Measurements from ENCODE around the gene SFXN5.

Gene SFXN5

DNA sequence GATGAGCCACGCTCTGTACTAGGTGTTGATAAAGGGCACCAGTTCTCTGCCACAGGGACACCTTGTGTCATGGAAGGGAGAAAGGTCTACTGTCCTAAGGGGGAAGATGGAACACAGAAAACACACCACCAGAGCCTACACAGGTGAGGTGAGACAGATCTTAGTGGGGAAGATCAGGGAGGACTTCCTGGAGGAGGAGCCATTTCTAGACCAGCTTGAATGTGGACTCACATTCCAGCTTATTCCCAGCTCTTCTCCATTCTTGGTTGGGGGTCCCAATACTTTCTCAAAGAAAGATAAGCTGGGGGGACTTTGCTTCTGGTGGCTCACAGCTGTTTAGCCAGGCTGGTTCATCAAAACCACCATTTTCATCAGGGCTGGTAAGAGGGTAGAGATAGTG lies 118.0 kb downstream of the SFXN5 start:
- no peak for DNase-seq

DNA sequence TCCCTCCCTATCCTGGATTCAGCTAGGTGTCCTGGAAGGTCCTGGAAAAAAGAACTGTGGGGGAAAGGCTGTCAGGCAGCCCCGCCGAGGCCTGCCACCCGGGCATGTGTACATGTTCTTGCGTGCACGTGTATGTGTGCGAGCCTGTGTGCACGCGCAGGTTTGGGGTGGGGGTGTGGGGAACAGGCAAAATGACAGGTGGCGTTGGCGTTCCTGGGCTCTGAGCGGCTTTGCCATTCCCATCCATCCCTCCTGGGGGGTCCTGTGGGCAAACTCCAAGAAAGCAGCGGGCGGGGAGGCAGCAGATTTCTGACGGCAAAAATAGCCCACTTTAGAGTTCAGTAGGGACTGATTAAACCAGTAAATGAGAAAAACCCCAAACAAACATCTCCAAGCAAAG lies 118.6 kb downstream of the SFXN5 start:
- DNase-seq = no peak

DNA sequence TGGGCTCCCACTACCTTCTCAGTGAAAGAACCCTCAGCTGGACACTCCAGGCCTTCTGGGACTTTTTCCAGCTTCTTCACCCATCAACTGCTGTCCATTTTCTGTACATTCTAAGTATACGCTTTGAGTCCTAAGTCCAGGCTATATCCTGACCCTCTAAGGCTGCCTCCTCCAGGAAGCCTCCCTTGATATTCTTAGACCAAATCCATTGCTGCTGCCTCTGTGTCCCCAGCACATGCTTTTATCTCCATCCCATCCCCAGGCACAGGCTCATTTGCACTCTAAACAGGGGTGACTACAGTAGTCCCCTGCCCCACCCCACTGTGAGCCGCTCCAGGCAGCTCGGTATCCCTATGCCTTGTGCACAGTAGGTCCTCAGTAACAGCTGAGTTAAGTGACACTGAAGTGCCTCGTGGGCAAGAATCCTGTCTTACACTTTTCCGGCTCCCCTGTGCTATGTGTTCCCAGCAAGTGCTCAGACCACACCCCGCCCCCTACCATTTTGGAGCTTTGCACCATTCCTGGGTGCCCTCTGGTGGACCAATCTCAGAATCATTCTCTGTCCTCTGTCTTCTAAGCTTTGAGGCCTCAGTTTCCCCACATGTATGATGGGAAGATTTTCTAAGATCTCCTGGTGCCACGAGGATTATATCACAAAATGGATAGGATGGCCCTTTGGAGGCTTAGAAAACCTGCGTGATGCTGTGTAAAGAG lies 119.2 kb downstream of the SFXN5 start:
- DNase-seq = no peak

DNA sequence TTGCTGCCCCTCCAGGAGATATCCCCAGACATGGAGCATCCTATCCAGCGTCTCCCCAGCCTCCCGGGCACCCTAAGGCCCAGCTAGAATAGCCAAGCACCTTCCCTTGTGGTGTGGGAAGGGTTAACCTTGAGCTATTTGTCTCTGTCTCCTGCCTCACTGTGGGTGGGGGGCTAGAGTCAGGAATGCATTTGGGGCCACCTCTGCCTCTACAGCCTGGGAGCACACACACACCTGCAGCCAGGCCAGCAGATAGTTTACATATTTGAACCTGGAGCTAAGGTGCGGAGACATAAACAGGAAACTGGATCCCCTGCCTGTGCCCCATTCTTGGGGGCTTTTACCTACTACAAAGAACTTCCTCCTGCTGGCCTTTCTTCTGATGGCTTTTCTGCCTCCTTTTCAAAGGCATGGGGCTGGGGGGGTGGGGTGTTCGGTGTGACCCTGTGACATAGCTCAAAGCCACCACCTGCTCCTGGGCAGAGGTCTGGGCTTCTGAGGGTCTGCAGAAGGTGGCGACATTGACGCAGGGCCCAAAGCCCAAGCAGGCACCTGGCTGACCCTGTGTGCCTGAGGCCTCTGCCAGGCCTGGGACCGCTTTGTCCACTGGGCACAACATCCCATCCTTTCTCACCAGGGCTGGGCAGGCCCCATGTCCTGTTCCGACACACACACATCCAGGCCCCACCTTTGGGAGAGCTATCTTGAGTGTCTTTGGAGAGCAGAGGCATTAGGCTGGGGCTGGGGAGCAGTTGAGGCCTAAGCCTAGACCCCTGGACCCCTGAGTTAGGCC lies 120.0 kb downstream of the SFXN5 start:
- DNase-seq = no peak

DNA sequence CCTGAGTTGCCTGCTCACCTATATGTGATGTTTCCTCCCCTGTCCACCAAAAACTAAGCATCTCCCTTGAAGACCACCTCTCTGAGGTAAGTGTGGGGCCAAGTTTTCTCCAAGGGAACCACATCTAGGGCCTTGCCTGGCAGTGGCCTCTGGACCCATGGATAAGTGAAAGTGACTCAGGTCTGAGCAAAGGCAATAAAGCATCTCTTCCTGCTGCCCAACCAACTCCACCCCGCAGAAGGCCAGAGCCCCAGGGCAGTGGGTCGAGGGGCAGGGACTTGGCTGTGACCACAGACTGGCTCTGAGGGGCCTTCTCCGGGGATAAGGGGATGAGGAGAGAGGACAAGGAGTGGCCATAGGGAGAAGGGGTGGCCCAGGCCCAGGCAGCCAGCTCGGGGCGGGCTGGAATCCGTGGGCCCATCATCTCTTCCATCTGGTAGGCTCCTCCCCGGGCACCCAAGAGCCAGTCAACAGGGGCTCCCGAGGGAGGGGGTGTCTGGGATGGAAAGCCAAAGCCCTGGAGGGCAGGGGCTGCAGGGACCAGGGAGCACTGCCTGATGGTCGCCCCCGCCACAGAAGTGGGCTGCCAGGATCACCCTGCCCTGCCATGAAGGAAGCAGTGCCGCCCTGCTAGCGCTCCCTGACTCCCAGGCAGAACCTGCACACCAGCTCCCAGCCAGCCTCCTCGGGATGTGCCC lies 120.8 kb downstream of the SFXN5 start:
- DNase-seq = no peak

DNA sequence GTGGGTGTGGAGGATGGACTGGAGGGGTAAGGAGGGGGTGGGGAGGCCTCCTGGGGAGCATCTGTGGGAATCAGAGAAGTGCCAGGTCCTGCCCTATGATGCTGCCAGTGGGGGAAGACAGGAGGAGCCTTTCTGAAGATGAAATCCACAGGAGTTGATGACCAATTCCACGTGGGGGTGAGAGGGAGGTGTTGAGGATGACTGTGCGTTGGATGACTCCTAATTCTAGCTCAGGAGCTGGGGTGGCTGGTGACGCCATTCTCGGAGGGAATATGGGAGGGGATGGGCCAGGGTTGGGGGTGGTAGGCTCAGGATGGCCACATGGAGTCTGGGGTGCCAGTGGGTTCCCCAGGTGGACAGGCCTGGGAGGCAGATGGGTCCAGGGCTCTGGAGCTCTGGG lies 121.9 kb downstream of the SFXN5 start:
- DNase-seq = no peak

DNA sequence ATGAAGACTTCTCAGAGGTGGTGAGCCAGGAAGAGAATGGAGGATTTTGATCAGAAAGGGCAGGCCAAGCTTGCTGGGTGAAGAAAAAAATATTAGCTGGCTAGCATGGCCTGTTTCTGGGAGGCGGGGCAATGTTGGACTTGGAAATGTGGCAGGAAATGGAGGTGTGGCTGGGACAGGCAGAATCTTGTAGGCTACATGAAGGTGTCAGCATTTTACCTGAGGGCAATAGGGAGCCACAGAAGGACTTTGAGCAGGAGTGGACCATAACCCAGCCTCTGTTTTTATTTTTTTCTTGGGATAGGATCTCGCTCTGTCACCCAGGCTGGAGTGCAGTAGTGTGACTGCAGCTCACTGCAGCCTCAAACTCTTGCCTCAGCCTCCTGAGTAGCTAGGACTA lies 122.5 kb downstream of the SFXN5 start:
- DNase-seq = no peak

DNA sequence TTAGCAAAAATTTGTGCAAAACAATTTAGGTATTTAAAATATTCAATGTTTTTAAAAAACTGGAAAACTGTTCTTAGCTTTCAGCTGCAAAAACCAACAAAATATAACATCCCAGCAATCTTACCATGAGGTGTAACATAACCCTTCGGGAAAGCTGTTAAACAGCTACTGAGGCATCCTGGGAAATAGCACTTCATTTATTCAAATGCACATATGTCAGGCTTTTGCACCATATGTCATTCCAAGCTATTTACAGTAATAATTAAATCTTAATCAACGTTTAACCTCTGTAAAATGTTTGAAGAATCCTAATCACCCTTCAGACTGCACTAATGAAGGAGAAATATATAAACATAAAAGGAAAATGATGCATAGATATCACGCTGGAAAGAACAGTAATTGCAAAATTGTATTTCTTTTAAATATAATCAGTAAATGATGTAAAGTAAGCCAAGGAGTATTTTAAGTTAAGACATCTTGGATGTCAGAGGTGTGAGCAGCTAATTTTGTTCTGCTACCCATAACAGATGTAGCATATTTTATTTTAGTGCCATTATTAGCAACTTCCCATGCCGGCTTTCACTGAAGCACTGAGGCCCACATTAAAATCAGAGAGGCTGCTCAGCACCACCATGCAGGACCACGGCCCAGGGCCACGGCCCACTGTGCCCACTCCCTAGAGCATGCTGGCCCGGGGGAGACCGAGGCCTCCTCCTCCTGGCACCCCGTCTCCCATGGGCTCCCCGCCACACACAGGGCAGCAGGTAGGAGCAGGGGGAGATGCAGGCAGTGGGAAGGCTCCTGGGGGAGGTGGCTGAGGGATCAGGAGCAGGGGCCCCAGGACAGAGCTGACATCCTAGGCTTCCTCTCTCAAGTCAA lies 123.3 kb downstream of the SFXN5 start:
- no peak for DNase-seq

DNA sequence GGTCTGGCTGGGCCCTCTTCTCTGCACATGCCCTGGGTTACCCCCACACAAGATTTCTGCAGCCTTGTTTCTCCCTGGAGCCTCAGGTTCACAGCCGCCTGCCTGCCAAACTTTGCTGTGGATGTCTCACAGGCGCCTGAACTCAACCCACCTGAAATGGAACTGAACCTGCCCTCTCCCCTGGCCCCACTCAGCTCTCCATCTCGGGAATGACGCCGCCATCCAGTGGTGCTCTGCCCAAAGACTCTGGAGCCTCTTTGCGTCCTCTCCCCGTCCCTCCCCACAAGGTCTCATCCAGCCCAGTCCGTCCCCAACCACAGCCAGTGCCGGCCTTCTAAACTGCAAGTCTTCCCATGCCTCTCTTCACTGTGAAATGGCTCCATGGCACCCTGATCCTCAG lies 125.0 kb downstream of the SFXN5 start:
- no peak for DNase-seq

DNA sequence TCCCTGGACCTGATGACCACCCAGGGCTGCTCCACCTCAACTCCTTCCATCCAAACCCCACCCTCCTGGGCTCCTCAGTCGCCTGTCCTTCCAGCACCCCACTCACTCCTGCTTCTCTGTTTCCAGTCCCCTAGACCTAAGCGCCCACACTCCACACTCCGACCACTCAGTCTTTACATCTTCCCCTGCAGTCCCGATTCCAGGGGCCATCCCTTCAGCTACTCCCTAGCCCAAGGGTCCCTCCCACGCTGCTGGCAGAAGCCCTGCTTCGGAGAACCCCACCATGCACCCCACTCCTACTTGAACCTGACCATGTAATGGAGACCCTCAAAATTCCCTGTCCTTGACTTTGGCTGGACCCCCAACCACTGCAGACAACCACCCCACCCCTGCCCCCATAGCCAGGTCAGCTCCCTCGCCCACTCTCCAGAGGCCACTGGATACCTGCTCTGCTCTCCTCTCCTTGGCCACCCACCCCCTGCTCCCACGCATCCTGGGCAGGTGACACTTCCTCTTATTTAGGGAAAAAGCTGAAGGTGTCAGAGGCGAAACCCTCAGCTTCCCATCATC lies 126.0 kb downstream of the SFXN5 start:
- no peak for DNase-seq

DNA sequence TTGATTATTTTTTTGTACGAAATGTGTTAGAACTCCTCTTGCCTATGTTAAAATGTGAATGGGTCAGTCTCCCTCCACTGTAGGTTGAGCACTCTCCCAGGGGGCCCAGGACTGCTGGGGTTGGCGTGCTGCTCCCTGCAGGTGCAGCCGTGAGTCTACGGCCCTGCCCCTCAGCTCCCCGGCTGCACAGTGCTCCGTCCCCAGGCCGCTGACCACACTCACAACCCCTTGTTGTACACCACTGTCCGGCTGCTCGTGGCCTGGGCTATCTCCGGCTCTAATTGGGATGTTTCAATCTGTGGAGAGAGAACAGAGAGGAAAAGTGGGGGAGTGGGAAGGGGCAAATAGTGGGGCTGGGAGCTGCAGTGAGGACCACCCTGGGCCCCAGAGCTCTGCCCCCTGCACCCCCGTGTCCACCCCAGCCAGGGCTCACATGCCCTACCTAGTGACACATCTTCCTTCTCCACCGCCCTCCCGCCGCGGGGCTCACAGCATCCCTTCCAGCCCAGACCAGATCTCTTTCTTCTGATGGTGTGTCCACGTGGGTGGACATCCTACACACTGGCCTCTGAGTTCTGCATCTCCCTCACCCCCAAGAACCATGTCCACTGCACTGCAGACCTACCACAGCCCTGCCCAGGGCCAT lies 126.6 kb downstream of the SFXN5 start:
- no peak for DNase-seq

DNA sequence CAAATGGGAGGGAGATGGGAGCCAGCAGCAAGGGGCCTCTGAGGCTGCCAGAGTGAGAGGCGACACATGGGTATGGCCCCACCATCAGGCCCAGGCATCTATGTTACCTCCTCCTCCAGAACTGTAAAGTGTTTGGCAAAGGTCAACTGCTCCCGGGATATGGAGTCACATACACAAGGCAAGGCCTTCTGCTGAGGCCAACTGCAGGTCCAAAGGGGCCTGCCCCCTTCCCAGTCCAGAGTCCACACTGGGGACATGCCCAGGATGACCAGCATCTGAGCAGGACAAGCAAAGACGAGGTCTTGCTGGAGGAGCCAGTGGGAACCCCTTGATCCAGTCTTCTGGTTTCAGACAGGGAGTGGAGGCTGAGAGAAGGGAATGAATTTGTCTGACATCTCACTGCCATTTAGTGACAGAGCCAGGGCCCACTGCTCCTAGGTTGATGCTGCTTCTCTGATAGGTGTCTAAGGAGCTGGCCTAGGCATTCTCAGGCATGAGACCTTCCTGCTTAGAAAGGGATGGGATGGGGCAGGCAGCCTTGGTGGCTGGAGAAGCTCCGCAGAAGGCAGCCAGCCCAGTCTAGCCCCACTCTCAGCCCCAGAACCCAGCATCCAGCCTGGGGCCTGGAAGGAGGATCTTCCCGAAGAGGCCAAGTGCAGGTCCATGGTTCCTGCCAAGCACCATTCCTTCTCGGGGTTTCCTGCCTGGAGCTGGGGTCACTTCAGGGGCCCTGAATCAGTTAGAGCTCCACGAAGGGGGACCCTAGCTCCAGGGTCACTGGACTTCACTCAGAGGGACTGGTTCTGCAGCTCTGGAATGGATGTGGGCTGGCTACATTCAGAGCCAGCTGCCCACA lies 127.7 kb downstream of the SFXN5 start:
- DNase-seq = no peak

DNA sequence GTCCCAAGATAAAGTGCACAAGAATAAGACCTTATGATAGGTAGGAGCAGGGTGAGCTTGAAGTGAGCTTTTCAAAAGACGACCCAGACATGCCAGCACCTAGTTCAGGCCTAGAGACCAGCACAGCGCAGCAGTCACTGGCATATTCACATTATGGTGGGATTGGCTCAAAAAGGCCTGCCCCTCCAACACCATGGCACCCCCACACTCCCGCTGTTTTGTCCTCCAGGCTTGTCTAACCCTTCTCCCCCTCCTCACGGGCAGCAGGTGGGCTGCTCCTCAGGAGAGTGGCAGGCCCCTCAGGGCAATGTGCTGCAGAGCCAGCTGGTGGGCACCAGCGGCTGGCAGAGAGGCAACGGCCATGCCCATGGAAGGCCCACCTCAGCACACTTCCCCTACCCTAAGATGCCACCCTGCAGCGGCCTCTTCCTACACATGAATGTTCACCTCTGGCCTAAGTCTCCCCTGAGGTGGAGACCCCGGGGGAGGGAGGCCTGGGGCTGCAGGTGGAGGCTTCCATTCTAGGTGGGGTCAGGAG lies 128.6 kb downstream of the SFXN5 start:
- no peak for DNase-seq

DNA sequence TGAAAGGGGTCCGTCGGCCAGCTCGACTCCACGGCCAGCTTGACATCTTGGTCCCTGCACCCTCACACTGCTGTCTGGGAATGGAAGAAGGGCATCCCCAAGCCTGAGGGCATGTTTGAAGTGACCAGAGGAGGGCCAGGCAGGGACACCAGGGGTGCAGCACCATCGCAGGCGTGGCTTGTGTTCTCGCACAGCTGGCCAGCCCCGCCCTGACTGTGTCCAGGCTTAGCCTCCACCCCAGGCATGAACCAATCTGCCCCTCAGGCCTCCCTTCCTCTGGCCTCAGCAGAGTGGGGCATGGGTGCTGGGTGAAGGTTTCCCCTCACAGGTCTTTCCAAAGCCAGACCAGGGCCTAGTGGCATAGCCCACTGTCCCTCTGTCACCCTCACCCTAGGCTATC lies 129.2 kb downstream of the SFXN5 start:
- DNase-seq = no peak

DNA sequence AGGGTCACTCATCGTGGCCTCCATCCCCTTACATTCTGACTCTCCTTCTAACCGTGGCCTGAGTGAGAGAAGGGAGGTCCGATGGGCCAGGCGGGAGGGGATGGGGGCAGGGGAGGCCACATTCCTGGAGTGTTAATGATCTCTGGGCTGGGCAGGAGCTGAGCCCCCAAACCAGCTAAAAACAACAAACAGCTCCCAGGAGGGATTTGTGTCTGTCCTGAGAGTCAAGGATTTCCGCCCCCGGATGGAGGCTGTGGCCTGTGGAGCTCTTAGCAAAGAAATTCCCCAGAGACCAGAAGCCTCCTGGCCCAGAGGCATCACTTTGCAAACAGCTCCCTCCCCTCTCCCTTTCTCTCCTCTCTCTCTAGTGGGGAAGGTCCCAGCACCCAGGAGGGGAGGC lies 130.7 kb downstream of the SFXN5 start:
- DNase-seq = no peak

DNA sequence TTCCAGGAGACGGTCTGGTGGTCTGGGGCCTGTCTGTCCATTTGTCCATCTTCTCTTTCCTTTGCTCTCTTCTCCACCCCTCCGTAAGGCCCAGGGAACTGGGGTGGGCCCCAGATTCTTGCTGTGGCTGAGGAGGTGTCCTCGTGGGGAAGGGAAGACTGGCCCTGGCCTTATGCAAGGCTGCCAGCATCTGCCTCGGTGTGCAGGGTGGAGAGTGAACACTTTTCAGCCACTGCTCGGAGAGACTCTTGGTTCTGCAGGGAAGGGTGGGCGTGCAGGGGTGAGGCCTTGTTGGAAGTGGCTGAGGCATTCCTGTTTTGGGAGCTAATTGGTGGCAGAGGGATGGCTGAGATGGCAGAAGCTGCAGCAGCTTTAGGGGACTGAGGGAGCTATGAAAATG lies 131.2 kb downstream of the SFXN5 start:
- no peak for DNase-seq

DNA sequence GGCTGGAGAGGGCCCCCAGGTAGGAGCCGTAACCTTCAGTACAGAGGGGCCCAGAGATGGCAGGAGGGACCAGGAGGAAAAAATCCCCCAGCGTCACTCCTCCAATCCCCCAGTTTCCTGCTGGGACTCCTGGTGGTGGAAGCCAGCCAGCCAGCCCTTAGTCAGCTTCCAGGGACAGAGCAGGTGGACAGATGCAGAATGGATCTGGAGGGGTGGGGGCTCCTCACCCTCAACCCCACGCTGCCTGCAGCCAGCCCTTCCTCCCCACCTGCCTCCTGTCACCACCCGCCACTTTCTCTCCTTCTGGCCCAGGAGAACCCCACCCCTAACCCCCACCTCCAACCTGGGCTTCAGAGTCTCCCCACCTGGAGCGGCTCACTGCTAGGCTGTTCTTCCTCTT lies 133.1 kb downstream of the SFXN5 start:
- DNase-seq = no peak

DNA sequence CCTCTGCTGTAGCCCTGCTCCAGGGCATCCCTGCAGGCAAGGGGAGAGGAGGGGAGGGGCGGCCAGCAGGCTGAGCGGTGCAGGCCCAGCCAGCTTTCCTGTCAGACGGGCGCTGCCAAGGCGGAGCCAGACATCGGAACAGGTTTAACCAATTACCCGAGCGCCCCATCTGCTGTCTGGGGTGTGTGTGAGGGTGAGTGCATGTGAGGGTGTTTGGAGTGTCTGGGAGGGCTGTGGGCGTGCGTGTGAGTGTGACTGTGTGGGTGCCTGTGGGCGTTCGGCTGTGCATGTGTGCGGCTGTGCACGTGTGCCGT lies 134.2 kb downstream of the SFXN5 start:
- no peak for DNase-seq

DNA sequence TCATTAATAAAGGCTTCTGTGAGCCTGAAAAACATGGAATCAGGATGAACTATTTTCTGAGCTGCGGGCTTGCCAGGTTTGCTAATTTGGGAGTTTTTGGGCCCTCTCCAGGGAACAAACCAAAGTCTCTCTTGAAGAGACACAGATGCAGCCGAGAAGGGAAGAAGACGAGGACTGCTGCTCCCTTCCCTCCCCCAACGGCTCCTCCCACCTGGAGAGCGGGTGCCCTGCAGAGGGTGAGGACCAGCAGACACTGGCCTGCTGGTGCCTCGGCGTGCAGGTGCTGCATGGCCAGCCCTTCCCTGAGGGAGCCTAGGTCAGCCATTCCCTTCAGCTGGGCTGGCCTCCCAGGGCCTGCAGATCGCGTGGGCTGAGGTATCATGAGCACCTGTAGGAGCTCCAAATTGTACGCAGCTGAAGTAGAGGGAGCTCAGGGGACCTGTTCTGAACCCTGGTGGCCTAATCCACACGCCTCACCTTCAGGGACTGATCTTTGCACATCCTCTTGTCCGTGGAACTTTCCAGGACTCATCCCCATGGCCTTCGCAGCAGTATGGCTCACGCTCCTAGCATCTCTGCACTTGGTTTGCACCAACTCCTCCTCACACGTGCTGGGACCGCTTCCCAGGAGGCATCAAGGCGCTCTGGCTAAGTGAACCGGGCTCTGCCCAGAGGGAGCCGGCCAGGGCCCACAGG lies 134.7 kb downstream of the SFXN5 start:
- no peak for DNase-seq

DNA sequence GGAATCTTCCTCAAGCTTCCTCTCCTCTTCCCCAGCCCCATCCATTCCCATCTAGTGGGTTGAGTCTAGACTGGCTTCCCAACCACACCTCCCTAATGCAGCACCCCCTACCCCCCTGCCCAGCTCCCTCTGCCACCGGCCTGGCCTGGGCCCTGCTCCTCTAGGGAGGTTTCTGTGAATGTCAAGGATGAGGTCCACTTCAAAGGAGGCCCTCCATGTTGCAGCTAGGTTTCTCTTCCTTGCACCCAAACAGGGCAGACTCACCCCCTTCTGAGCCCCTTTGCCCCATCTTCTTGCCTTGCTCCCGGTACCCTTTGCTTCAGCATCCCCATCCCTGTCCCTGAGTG lies 135.9 kb downstream of the SFXN5 start:
- DNase-seq = no peak

Measured in NCI-H187 treated with DMSO at 0.1 percent for 48 hours (cell line).